HUES6 (cell line): ENCODE data around the gene ELP2.
"Not testable (repeated sequence)": the region's sequence is repeated elsewhere in the genome, so short reads cannot be mapped to it uniquely, and the experiment has no call there.

Experiments used
- H3K27ac ChIP-seq: 2 replicates; pipeline ENCODE4 v1.7.0; 2013; ENCODE audit warnings: low read depth, mild to moderate bottlenecking, low read length, inconsistent platforms
- H3K27me3 ChIP-seq: 2 replicates; pipeline ENCODE4 v1.6.1; 2013; ENCODE audit warnings: low read length; ENCODE audit not compliant: control insufficient read depth, insufficient read depth
- H3K36me3 ChIP-seq: 2 replicates; pipeline ENCODE4 v1.6.1; 2013; ENCODE audit warnings: low read length; ENCODE audit not compliant: control insufficient read depth, insufficient read depth
- H3K4me1 ChIP-seq: 2 replicates; pipeline ENCODE4 v1.6.1; 2013; ENCODE audit warnings: low read length; ENCODE audit not compliant: control insufficient read depth, insufficient read depth
- H3K4me3 ChIP-seq: 2 replicates; pipeline ENCODE4 v1.5.1; 2013; ENCODE audit warnings: low read depth, low read length
- H3K9ac ChIP-seq: one replicate; pipeline ENCODE4 v1.6.1; 2013; ENCODE audit warnings: mild to moderate bottlenecking, low read length
- H3K9me3 ChIP-seq: 2 replicates; pipeline ENCODE4 v1.6.1; 2013; ENCODE audit warnings: low read depth, low read length; ENCODE audit not compliant: control insufficient read depth, insufficient read depth

Gene ELP2

DNA sequence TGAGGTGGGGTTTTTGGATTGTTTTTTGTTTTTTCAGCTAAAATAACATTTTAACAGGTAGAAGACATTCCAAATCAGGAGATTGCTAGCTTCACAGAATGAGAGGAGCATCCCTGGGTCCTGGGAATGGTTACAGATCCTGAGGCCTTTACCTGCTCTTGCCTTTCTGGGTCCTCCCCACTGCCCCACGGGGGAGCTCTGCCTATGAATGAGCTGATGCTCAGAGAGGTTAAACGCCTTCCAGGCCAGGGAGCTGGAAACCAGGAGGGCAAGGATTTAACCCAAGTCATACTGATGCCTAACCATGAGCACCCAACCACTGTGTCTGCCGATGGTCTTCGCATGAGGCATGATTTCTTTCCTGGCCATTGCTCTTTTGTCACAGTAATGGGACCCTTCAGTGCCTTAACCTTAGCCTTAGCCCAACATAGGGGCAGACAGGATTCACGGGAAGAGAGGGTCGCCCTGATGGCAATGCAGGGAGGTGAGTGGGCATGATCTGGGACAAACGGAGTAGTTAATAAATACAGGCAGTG, 73.7 kb downstream of the ELP2 start:
- no peak overlapping the region for H3K27ac ChIP-seq
- H3K9ac ChIP-seq, result no peak overlapping the region
- no peaks in the 10 kb centered on the region; the same call in 1 of the 2 replicates for H3K9me3 ChIP-seq
- no peak overlapping the region for H3K4me3 ChIP-seq
- no peaks in the 10 kb centered on the region for H3K36me3 ChIP-seq
- no peaks in the 10 kb centered on the region for H3K27me3 ChIP-seq
- H3K4me1 ChIP-seq, result no peaks in the 10 kb centered on the region

DNA sequence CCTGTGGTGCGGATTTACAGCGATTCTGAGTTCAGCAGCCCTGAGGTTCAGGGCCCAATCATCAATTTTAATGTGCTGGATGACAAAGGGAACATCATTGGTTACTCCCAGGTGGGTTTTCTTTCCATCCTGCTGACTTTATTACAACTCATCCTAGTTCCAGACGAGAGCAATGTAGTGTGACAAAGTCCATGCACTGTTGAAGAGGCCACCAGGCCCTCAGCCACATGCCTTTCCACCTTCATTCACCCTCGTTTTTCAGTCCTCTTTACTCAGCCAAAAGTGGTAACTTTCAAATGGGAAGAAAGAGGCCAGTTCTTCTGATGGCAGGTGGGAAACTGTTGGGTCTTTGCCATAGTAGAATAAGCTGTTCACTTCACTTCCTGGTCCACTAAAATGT, 75.5 kb downstream of the ELP2 start:
- H3K4me3 ChIP-seq, result no peak overlapping the region
- no peak overlapping the region for H3K9ac ChIP-seq
- no peaks in the 10 kb centered on the region; the same call in 1 of the 2 replicates for H3K9me3 ChIP-seq
- H3K27ac ChIP-seq, result no peak overlapping the region
- no peaks in the 10 kb centered on the region for H3K27me3 ChIP-seq
- H3K4me1 ChIP-seq, result no peaks in the 10 kb centered on the region
- H3K36me3 ChIP-seq, result no peaks in the 10 kb centered on the region

DNA sequence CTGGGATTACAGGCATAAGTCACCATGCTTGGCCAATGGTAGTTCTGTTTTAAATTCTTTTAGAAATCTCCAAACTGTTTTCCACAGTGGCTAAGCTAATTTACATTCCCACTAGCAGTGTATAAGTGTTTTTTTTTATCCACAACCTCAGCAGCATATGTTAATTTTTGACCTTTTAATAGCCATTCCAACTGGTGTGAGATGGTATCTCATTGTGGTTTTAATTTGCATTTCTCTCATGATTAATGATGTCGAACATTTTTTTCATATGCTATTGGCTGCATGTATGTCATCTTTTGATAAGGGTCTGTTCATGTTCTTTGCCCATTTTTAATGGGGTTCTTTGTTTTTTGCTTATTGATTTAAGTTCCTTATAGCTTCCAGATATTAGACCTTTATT, 77.6 kb downstream of the ELP2 start:
- H3K27ac ChIP-seq, result no peak overlapping the region
- no peaks in the 10 kb centered on the region; the same call in 1 of the 2 replicates for H3K9me3 ChIP-seq
- no peaks in the 10 kb centered on the region for H3K27me3 ChIP-seq
- no peak overlapping the region for H3K9ac ChIP-seq
- H3K4me1 ChIP-seq, result no peaks in the 10 kb centered on the region
- H3K36me3 ChIP-seq, result no peaks in the 10 kb centered on the region; the same call in 1 of the 2 replicates
- no peak overlapping the region for H3K4me3 ChIP-seq

DNA sequence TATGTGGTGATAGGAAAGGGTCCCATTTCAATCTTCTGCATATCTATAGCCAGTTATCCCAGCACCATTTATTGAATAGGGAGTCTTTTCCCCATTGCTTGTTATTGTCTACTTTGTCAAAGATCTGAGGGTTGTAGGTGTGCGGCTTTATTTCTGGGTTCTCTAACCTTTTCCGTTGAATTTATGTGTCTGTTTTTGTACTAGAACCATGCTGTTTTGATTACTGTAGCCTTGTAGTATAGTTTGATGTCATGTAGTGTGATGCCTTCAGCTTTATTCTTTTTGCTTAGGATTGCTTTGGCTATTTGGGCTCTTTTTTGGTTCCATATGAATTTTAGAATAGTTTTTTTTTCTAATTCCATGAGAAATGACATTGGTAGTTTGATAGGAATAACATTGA, 78.3 kb downstream of the ELP2 start:
- H3K9me3 ChIP-seq, H3K27ac ChIP-seq, H3K9ac ChIP-seq, H3K4me3 ChIP-seq, H3K27me3 ChIP-seq, H3K36me3 ChIP-seq, H3K4me1 ChIP-seq: not testable (repeated sequence)

DNA sequence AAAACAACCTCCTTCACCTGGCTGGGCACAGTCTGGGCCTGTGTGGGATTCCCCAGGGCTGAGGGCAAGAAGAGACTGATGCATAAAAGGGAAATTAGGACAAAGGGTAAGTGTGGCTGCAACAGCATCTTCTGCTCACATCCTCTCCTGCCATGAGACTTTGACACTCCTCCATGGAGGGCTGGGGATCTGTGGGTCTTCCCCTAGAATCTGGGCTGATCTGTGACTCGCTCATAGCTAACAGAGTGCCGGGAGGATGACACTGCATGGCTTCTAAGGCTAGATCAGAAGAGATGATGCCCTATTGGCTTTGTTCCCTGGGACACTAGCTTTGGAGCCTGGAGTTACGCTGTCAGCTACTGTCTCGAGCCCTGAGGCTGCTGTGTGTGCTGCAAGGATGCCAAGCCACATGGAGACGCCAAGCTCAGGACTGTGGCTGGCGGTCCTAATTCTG, 81.9 kb downstream of the ELP2 start:
- H3K9ac ChIP-seq, result no peak overlapping the region
- H3K27ac ChIP-seq, result no peak overlapping the region
- no peaks in the 10 kb centered on the region; the same call in 1 of the 2 replicates for H3K36me3 ChIP-seq
- no peaks in the 10 kb centered on the region; the same call in 1 of the 2 replicates for H3K9me3 ChIP-seq
- no peak overlapping the region for H3K4me3 ChIP-seq
- no peaks in the 10 kb centered on the region for H3K27me3 ChIP-seq
- no peaks in the 10 kb centered on the region for H3K4me1 ChIP-seq

DNA sequence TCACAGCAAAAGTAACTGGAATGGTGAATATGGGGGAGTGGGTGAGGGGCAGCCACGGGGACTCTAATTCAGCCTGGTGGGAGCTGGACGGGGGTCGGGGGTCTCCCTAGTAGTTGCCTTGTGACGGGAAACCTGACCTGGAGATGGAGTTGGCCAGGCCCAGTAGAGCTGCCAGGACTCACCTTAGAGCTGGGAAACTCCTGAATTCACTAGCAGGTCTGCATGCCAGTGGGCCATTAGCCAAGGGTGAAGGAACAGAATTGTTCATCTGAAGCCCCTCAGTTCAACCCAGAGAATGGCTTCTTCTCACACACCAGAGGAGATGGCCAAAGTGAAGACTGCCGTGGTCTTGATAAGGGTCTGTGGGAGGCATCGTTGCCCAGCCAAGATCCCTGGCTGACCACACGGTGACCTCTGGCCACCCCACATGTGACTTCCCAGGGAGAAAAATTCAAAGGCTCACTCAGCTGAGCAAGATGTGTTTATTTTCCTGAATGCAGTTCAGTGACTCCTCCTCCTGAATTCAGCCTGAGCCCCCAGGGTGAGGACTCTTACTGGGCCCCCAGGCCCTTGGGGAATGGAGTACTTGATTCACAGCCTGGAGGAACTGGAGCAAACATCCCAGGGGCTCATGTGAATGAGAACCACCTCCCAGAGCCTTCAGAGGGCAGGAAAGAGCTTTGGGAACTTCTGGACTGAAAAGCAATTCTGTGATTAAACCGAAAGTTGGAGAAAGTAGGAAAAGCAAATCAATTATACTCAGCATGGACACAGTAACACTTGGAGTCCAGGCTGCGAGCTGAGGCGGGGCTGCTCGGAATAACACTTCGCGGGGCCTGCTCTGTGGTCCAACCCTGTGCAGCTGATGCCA, 82.8 kb downstream of the ELP2 start:
- no peaks in the 10 kb centered on the region for H3K4me1 ChIP-seq
- H3K27ac ChIP-seq, result no peak overlapping the region
- no peak overlapping the region for H3K9ac ChIP-seq
- H3K27me3 ChIP-seq, result no peaks in the 10 kb centered on the region
- H3K36me3 ChIP-seq, result no peaks in the 10 kb centered on the region; the same call in 1 of the 2 replicates
- H3K9me3 ChIP-seq, result no peaks in the 10 kb centered on the region; the same call in 1 of the 2 replicates
- H3K4me3 ChIP-seq, result no peak overlapping the region

DNA sequence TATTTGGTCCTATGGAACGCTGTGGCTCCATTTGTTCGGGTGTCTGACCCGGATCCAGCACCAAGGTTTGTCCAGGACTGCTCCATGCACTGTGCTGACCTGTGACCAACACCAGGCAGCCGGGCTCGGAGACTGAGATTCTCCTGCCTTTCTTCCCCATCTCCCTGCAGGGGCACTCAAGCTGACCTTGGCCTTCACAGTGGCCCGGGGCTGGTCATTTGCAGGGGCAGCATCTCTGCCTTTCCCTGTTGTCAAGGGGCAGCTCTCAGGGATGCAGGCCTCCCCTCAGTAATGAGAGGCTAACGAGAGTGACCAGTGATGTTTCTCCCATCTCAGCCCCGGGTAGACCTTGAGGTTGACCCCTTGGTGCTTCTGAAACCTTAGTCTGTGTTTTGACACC, 85.1 kb downstream of the ELP2 start:
- no peaks in the 10 kb centered on the region for H3K27me3 ChIP-seq
- H3K9me3 ChIP-seq, result no peaks in the 10 kb centered on the region
- no peak overlapping the region for H3K27ac ChIP-seq
- no peak overlapping the region for H3K9ac ChIP-seq
- no peaks in the 10 kb centered on the region; the same call in 1 of the 2 replicates for H3K36me3 ChIP-seq
- no peaks in the 10 kb centered on the region for H3K4me1 ChIP-seq
- H3K4me3 ChIP-seq, result no peak overlapping the region

DNA sequence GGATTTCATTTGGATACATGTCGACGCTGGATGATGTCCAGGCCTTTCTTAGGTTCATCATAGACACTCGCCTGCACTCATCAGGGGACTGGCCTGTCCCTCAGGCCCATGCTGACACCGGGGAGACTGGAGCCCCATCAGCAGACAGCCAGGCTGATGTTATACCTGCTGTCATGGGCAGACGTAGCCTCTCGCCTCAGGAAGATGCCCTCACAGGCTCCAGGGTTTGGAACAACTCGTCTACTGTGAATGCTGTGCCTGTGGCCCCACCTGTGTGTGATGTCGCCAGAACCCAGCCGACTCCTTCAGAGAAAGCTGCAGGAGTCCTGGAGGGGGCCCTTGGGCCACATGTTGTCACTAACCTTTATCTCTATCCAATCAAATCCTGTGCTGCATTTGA, 85.9 kb downstream of the ELP2 start:
- Histone ChIP-seq H3K4me1 (no peaks in the 10 kb centered on the region), H3K9me3 (no peaks in the 10 kb centered on the region), H3K36me3 (no peaks in the 10 kb centered on the region; the same call in 1 of the 2 replicates), H3K27ac (no peak overlapping the region), H3K4me3 (no peak overlapping the region), H3K27me3 (no peaks in the 10 kb centered on the region), H3K9ac (no peak overlapping the region)

DNA sequence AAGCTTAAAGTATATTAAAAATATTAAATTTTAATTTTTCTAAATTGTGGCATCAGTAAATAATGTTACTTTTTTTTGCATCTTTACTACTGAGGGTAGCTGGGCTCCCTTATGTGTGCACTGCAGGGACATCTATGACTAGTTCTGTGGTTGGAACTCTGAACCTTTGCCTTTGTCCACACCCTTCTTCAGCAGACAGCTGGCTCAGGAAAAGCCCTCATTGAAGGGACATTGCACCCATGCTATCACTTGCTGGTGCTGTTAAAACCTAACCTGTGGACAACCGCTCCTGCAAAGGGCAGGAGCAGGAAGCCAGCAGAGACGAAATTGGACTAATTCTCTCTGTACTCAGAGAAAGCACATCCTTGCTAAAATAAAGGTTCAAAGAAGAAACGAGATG, 87.6 kb downstream of the ELP2 start:
- Histone ChIP-seq H3K27me3 (no peaks in the 10 kb centered on the region), H3K36me3 (no peaks in the 10 kb centered on the region; the same call in 1 of the 2 replicates), H3K9me3 (no peaks in the 10 kb centered on the region), H3K9ac (no peak overlapping the region), H3K4me3 (no peak overlapping the region), H3K27ac (no peak overlapping the region), H3K4me1 (no peaks in the 10 kb centered on the region)

DNA sequence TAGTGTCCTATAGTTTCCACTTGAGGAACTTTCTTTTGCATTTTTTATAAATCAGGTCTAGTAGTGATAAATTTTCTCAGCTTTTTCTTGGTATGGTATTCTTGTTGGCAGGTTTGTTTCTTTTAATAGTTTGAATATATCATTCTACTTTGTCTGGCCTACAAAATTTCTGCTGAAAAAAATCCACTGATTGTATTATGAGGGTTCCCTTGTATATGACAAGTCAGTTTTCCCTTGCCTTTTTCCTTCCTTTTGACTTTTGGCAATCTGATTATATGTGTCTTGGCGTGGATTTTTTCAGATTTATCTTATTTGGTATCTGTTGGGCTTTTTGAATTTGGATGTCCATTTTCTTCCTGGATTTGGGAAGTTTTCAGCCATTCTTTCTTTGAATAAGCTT, 99.5 kb downstream of the ELP2 start:
- no peak overlapping the region for H3K27ac ChIP-seq
- no peaks in the 10 kb centered on the region for H3K27me3 ChIP-seq
- H3K4me1 ChIP-seq, result no peaks in the 10 kb centered on the region
- H3K9ac ChIP-seq, result no peak overlapping the region
- peaks cover 15% of the 10 kb centered on the region for H3K9me3 ChIP-seq
- no peak overlapping the region for H3K4me3 ChIP-seq
- no peaks in the 10 kb centered on the region; the same call in 1 of the 2 replicates for H3K36me3 ChIP-seq
